Testis (tissue), 2 donors: ENCODE measurements around the gene EIF4B.

Source experiments
- CTCF ChIP-seq, 3 experiments: fragments of 450-650 bp in 2 of 3; fragments of 200-600 bp in 1 of 3; sonication (generic) in 1 of 3; IDR thresholded peaks; one replicate each; pipeline ENCODE4 v1.5.1; 2016 to 2019; ENCODE audit warnings: antibody characterized with exemption in 3 of 3, mild to moderate bottlenecking in 2 of 3, moderate library complexity in 1 of 3
- POLR2A ChIP-seq: fragments of 450-650 bp; IDR thresholded peaks from one replicate; pipeline ENCODE4 v1.6.1; 2017; ENCODE audit warnings: antibody characterized with exemption, mild to moderate bottlenecking, moderate library complexity

GRCh38 chr12:53086361-53086760 lies 80.1 kb downstream of the EIF4B start:
- TF ChIP-seq CTCF (IDR thresholded peaks at IDR 0.05) (no peak), POLR2A (no peak)
